GM12878 (cell line): ENCODE results near the gene DICER1. TPM values are rescaled to one million over a fixed set of nuclear protein-coding genes. Genes with fewer than 3 reads are reported as not detected.

Experiments
- ATAC-seq: fragments of 200-7000 bp; cut with Tn5 transposase; 3 replicates; pipeline ENCODE4 v1.9.1; 2020; ENCODE audit warnings: mild to moderate bottlenecking, moderate library complexity
- BruUV-seq: library from RNA; stranded (reverse); fragments of 400-500 nt; replicated peaks from 2 replicates; lab custom pipeline; 2021; lab: Mats Ljungman, UMichigan
- CTCF ChIA-PET: fragments of 300-600 bp; sonication (Branson Sonifier 250); formaldehyde crosslinking; extraction: SDS; loops from one replicate; lab custom pipeline; 2021; ENCODE audit warnings: inconsistent platforms; lab: Yijun Ruan, JAX
- POLR2A ChIA-PET: fragments of 350-600 bp; formaldehyde crosslinking; extraction: SDS; loops from one replicate; lab custom pipeline; 2021; ENCODE audit warnings: inconsistent platforms; lab: Charles Lee
- RAD21 ChIA-PET: fragments of 300-600 bp; sonication (Branson Sonifier 250); formaldehyde crosslinking; loops from one replicate; lab custom pipeline; 2023; ENCODE audit warnings: antibody characterized with exemption; ENCODE audit not compliant: unreplicated experiment; lab: Charles Lee
- SMC1A ChIA-PET: fragments of 300-600 bp; sonication (Branson Sonifier 250); formaldehyde crosslinking; loops from one replicate; lab custom pipeline; 2023; ENCODE audit not compliant: unreplicated experiment, uncharacterized antibody; lab: Charles Lee
- DNase-seq: peaks from one replicate; pipeline ENCODE4 v3.0.0-alpha.2; 2011; ENCODE audit warnings: low read depth, low spot score
- FAIRE-seq: peaks from 3 replicates; lab custom pipeline; 2011; peaks lifted over from hg19 to GRCh38; lab: Jason Lieb, UNC
- H2AFZ ChIP-seq: 2 replicates; pipeline ENCODE4 v1.6.0; 2011; ENCODE audit warnings: low read depth, low read length, control low read depth; ENCODE audit not compliant: control insufficient read depth
- H3K27ac ChIP-seq: 2 replicates; pipeline ENCODE4 v1.5.1; 2011; ENCODE audit warnings: control low read depth; ENCODE audit not compliant: control insufficient read depth, insufficient read depth
- H3K27me3 ChIP-seq, 2 experiments: replicated peaks in 1 of 2; 2 replicates each; pipeline versions ENCODE4 v1.6.0 to v1.6.1; 2011; ENCODE audit warnings: low read length in 1 of 2; ENCODE audit not compliant: control insufficient read depth in 2 of 2, insufficient read depth in 2 of 2
- H3K36me3 ChIP-seq, 2 experiments: 2 replicates each; pipeline ENCODE4 v1.5.1; 2011; ENCODE audit warnings: low read length in 1 of 2; ENCODE audit not compliant: control insufficient read depth in 2 of 2, insufficient read depth in 2 of 2
- H3K4me1 ChIP-seq: 2 replicates; pipeline ENCODE4 v1.6.1; 2011; ENCODE audit warnings: mild to moderate bottlenecking, low read length, moderate library complexity, mixed read lengths; ENCODE audit not compliant: control insufficient read depth, insufficient read depth
- H3K4me2 ChIP-seq: 2 replicates; pipeline ENCODE4 v1.6.0; 2011; ENCODE audit warnings: control low read depth; ENCODE audit not compliant: control insufficient read depth, insufficient read depth
- H3K4me3 ChIP-seq: fragments of 200-600 bp; sonication (generic); 2 replicates; pipeline ENCODE4 v1.5.1; 2016
- H3K79me2 ChIP-seq: 2 replicates; pipeline ENCODE4 v1.6.0; 2011; ENCODE audit warnings: low read length; ENCODE audit not compliant: control insufficient read depth, insufficient read depth
- H3K9ac ChIP-seq: 2 replicates; pipeline ENCODE4 v1.8.0; 2011; ENCODE audit warnings: low read length, control low read depth, mixed read lengths; ENCODE audit not compliant: control insufficient read depth, insufficient read depth
- H3K9me3 ChIP-seq: replicated peaks from 3 replicates; pipeline ENCODE4 v1.5.1; 2011; ENCODE audit warnings: mild to moderate bottlenecking, low read length; ENCODE audit not compliant: control insufficient read depth, insufficient read depth
- H4K20me1 ChIP-seq: 2 replicates; pipeline ENCODE4 v1.6.0; 2011; ENCODE audit not compliant: control insufficient read depth, insufficient read depth
- ATF7 ChIP-seq: fragments of 450-650 bp; IDR thresholded peaks from 2 replicates; pipeline ENCODE4 v1.6.1; 2016; ENCODE audit warnings: low read depth, mild to moderate bottlenecking
- IRF4 ChIP-seq: IDR thresholded peaks from 2 replicates; pipeline ENCODE4 v1.6.1; 2011; ENCODE audit warnings: low read depth, low read length
- LARP7 ChIP-seq: fragments of 450-650 bp; IDR thresholded peaks from 2 replicates; pipeline ENCODE4 v1.6.1; 2017; ENCODE audit warnings: mild to moderate bottlenecking
- NBN ChIP-seq: fragments of 450-650 bp; IDR thresholded peaks from 2 replicates; pipeline ENCODE4 v1.6.1; 2016
- NFIC ChIP-seq: IDR thresholded peaks from 2 replicates; pipeline ENCODE4 v1.6.1; 2012; ENCODE audit warnings: low read depth, mild to moderate bottlenecking, inconsistent platforms, low read length, moderate library complexity
- PAX8 ChIP-seq: fragments of 450-650 bp; IDR thresholded peaks from 2 replicates; pipeline ENCODE4 v1.6.1; 2017; ENCODE audit warnings: mild to moderate bottlenecking, moderate library complexity
- SP1 ChIP-seq: IDR thresholded peaks from one replicate; pipeline ENCODE4 v1.6.1; 2011; ENCODE audit warnings: low read depth, low read length
- SREBF2 ChIP-seq: IDR thresholded peaks from 2 replicates; pipeline ENCODE4 v1.6.1; 2012; ENCODE audit warnings: mild to moderate bottlenecking, low read length
- TCF3 ChIP-seq: IDR thresholded peaks from 2 replicates; pipeline ENCODE4 v1.6.1; 2012; ENCODE audit warnings: low read depth, mild to moderate bottlenecking, low read length, borderline replicate concordance; ENCODE audit not compliant: insufficient read depth
- YY1 ChIP-seq: IDR thresholded peaks from 2 replicates; pipeline ENCODE4 v1.6.1; 2011; ENCODE audit warnings: low read depth, mild to moderate bottlenecking, low read length
- ZBED1 ChIP-seq: IDR thresholded peaks from 2 replicates; pipeline ENCODE4 v1.6.1; 2016; ENCODE audit warnings: borderline replicate concordance
- ZNF274 ChIP-seq: IDR thresholded peaks from one replicate; pipeline ENCODE4 v1.8.0; 2011; ENCODE audit not compliant: insufficient read length, insufficient read depth
- WGBS: methylation state at CpG from one replicate; pipeline ENCODE4 v1.1.6; 2016; ENCODE audit warnings: low lambda C conversion rate; ENCODE audit not compliant: insufficient replicate concordance, insufficient coverage; ENCODE audit errors: missing lambda C conversion rate; 5-methylcytosine and 5-hydroxymethylcytosine counted together
- in situ Hi-C: fragments of 300-500 bp; cut with MboI; formaldehyde crosslinking; loops from 9 replicates; pipeline ENCODE4 v1.14.3; 2018; ENCODE audit warnings: mixed read lengths
- intact Hi-C: fragments of 100-400 bp; cut with micrococcal nuclease; formaldehyde crosslinking; loops from one replicate; pipeline ENCODE4 v1.14.2; 2022; ENCODE audit not compliant: unreplicated experiment
- polyA plus RNA-seq, 11 experiments: library from polyadenylated mRNA; depleted of rRNA in 4 of 11; unstranded in 6 of 11; stranded (reverse) in 5 of 11; fragments of >200 nt; fragmentation: Nextera tagmentation in 4 of 11; fragmentation: Illumina TruSeq in 1 of 11; extraction: Ambion mirVana in 4 of 11; extraction: Trizol in 1 of 11; gene quantifications; 1 replicate in 1 of 11; 2 replicates in 10 of 11; pipeline versions ENCODE4 v1.2.1 to v1.2.3, GENCODE V29; 2011 to 2016; ENCODE audit warnings: inconsistent platforms in 2 of 11, missing spikeins in 2 of 11, low read depth in 1 of 11
- total RNA-seq, 4 experiments: library from RNA; depleted of rRNA in 3 of 4; stranded (reverse); fragments of >200 nt in 3 of 4; fragmentation: Illumina TruSeq in 1 of 4; extraction: Trizol in 1 of 4; gene quantifications; 2 replicates each; pipeline versions ENCODE4 v1.2.1 to v1.2.3, GENCODE V29; 2013 to 2021
- TF ChIP-seq, protein P1 (sequence below): fragments of 450-650 bp; IDR thresholded peaks from 2 replicates; pipeline ENCODE4 v1.6.1; 2017; ENCODE audit warnings: antibody characterized with exemption, mild to moderate bottlenecking, moderate library complexity
- TF ChIP-seq, protein P2 (sequence below): IDR thresholded peaks from 2 replicates; pipeline ENCODE4 v1.6.1; 2012; ENCODE audit warnings: low read depth, low read length, improper control_type of control experiment
- TF ChIP-seq, protein P3 (sequence below): fragments of 450-650 bp; IDR thresholded peaks from 2 replicates; pipeline ENCODE4 v1.6.1; 2016; ENCODE audit warnings: mild to moderate bottlenecking

The DICER1 gene
- total and polyA plus RNA-seq, 10 of the 15 experiments (the other 5 are each of a cell fraction or from before 2014, with no cell fraction given): 6.8 to 70.8 (median 37.1) TPM

DNA sequence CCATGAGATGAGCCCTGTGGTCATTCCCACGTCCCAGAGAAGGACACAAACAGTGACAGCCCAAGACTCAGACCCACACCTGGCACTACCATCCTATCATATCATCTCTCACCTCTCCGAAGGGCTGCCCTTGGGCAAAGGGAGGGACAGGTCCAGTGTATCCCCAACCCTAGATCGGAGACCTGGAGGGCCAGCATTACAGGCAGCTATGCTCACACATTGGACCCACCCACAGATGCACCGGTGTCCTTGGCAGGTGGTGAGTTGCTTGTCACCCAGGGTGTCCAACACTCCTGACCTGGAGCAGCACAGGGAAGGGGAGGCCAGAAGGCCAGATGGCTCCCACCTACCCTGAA is 117.4 kb downstream of the DICER1 start:
- H2AFZ ChIP-seq: no peak overlapping the region
- H3K9me3 ChIP-seq: no peaks in the 10 kb centered on the region
- H3K36me3 ChIP-seq: no peaks in the 10 kb centered on the region
- ChIA-PET RAD21 (no interaction called here), CTCF (no interaction called here), SMC1A (no interaction called here), POLR2A (no interaction called here)
- no peaks in the 10 kb centered on the region for H3K79me2 ChIP-seq
- no peaks in the 10 kb centered on the region for H4K20me1 ChIP-seq
- H3K9ac ChIP-seq: no peak overlapping the region
- no peak overlapping the region for H3K27ac ChIP-seq
- DNase-seq (no peak), FAIRE-seq (no peak), ATAC-seq (no peak)
- TF ChIP-seq ZNF274 (no peak), ZBED1 (no peak), NBN (no peak), LARP7 (no peak), IRF4 (no peak), SREBF2 (no peak), PAX8 (no peak), NFIC (no peak), ATF7 (no peak), TCF3 (no peak), YY1 (no peak), SP1 (no peak)
- TF ChIP-seq, protein P1, sequence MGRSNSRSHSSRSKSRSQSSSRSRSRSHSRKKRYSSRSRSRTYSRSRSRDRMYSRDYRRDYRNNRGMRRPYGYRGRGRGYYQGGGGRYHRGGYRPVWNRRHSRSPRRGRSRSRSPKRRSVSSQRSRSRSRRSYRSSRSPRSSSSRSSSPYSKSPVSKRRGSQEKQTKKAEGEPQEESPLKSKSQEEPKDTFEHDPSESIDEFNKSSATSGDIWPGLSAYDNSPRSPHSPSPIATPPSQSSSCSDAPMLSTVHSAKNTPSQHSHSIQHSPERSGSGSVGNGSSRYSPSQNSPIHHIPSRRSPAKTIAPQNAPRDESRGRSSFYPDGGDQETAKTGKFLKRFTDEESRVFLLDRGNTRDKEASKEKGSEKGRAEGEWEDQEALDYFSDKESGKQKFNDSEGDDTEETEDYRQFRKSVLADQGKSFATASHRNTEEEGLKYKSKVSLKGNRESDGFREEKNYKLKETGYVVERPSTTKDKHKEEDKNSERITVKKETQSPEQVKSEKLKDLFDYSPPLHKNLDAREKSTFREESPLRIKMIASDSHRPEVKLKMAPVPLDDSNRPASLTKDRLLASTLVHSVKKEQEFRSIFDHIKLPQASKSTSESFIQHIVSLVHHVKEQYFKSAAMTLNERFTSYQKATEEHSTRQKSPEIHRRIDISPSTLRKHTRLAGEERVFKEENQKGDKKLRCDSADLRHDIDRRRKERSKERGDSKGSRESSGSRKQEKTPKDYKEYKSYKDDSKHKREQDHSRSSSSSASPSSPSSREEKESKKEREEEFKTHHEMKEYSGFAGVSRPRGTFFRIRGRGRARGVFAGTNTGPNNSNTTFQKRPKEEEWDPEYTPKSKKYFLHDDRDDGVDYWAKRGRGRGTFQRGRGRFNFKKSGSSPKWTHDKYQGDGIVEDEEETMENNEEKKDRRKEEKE: no peak
- TF ChIP-seq, protein P2, sequence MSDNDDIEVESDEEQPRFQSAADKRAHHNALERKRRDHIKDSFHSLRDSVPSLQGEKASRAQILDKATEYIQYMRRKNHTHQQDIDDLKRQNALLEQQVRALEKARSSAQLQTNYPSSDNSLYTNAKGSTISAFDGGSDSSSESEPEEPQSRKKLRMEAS: no peak
- TF ChIP-seq, protein P3, sequence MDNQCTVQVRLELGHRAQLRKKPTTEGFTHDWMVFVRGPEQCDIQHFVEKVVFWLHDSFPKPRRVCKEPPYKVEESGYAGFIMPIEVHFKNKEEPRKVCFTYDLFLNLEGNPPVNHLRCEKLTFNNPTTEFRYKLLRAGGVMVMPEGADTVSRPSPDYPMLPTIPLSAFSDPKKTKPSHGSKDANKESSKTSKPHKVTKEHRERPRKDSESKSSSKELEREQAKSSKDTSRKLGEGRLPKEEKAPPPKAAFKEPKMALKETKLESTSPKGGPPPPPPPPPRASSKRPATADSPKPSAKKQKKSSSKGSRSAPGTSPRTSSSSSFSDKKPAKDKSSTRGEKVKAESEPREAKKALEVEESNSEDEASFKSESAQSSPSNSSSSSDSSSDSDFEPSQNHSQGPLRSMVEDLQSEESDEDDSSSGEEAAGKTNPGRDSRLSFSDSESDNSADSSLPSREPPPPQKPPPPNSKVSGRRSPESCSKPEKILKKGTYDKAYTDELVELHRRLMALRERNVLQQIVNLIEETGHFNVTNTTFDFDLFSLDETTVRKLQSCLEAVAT: no peak
- H3K4me2 ChIP-seq: no peak overlapping the region
- no TSS peak for BruUV-seq
- H3K27me3 ChIP-seq: no peaks in the 10 kb centered on the region; a peak in 1 of 4 replicates
- peaks cover 1% of the 10 kb centered on the region for H3K4me1 ChIP-seq
- 34% methylated on average over 4 of the region's 4 CpGs for WGBS
- in situ Hi-C loops (no loop called here), intact Hi-C loops (no loop called here)
- H3K4me3 ChIP-seq: no peak overlapping the region
